Skeletal muscle tissue (tissue), 4 donors: Measurements from ENCODE around the gene MED29. TPM values are rescaled to one million over a fixed set of nuclear protein-coding genes. Genes with fewer than 3 reads are reported as not detected.
"Not testable (repeated sequence)": the region's sequence is repeated elsewhere in the genome, so short reads cannot be mapped to it uniquely, and the experiment has no call there.

Experiments
- H3K27ac ChIP-seq: one replicate; pipeline ENCODE4 v1.7.0; 2013; ENCODE audit warnings: mild to moderate bottlenecking, low read depth, low read length, inconsistent platforms
- H3K27me3 ChIP-seq, 3 donors: one replicate each; pipeline ENCODE4 v1.7.0; 2013; ENCODE audit warnings: low read length in 3 of 3; ENCODE audit not compliant: control insufficient read depth in 3 of 3, insufficient read depth in 3 of 3
- H3K36me3 ChIP-seq, 3 donors: one replicate each; pipeline ENCODE4 v1.7.0; 2013; ENCODE audit warnings: low read length in 3 of 3; ENCODE audit not compliant: control insufficient read depth in 3 of 3, insufficient read depth in 3 of 3
- H3K4me1 ChIP-seq, 3 donors: one replicate each; pipeline ENCODE4 v1.7.0; 2013; ENCODE audit warnings: low read length in 3 of 3, mild to moderate bottlenecking in 3 of 3; ENCODE audit not compliant: control insufficient read depth in 3 of 3, insufficient read depth in 3 of 3
- H3K4me3 ChIP-seq, 3 donors: one replicate each; pipeline ENCODE4 v1.7.0; 2013; ENCODE audit warnings: low read length in 3 of 3
- H3K9ac ChIP-seq, 3 donors: one replicate each; pipeline ENCODE4 v1.7.0; 2013; ENCODE audit warnings: low read length in 3 of 3, mild to moderate bottlenecking in 3 of 3, moderate library complexity in 2 of 3, low read depth in 1 of 3
- H3K9me3 ChIP-seq, 3 donors: one replicate each; pipeline ENCODE4 v1.7.0; 2013; ENCODE audit warnings: low read length in 3 of 3; ENCODE audit not compliant: control insufficient read depth in 3 of 3
- total RNA-seq: library from RNA; depleted of rRNA; stranded (reverse); fragments of >200 nt; gene quantifications from one replicate; pipeline ENCODE4 v1.2.3, GENCODE V29; 2014
- donor health status: Osteomylitis.

Gene MED29
- total RNA-seq, 1 donor from 2014 or later, result 9.4 TPM

- H3K36me3 ChIP-seq, result peaks cover 25 to 35% (median 34%) of the 10 kb centered on the region in 3 donors
- H3K27me3 ChIP-seq, result no peaks in the 10 kb centered on the region
- peaks cover 28 to 33% (median 28%) of the 10 kb centered on the region in 3 donors for H3K4me1 ChIP-seq
Observed at GRCh38 chr19:39369200-39369599, 22.0 kb upstream of the MED29 start.

GRCh38 chr19:39370735-39371134, 20.4 kb upstream of the MED29 start:
- Histone ChIP-seq H3K27ac (no peak overlapping the region), H3K9me3 (no peaks in the 10 kb centered on the region), H3K36me3 (peaks cover 32 to 42% (median 42%) of the 10 kb centered on the region in 3 donors), H3K9ac (no peak overlapping the region), H3K4me3 (no peak overlapping the region), H3K4me1 (peaks cover 19 to 22% (median 21%) of the 10 kb centered on the region in 3 donors), H3K27me3 (no peaks in the 10 kb centered on the region)

More at GRCh38 chr19:39369200-39369599, 22.0 kb upstream of the MED29 start:
- Histone ChIP-seq H3K4me3 (no peak overlapping the region), H3K27ac (no peak overlapping the region), H3K9ac (no peak overlapping the region), H3K9me3 (no peaks in the 10 kb centered on the region)

GRCh38 chr19:39372047-39372802, 19.0 kb upstream of the MED29 start:
- peak overlapping the region; percentile 88 for H3K27ac ChIP-seq
- H3K4me1 ChIP-seq, result peaks cover 18% of the 10 kb centered on the region in 3 donors
- peak overlapping the region in 1 of 3 donors; percentile 55 for H3K4me3 ChIP-seq
- peaks cover 47 to 54% (median 52%) of the 10 kb centered on the region in 3 donors for H3K36me3 ChIP-seq
- H3K9ac ChIP-seq, result peak overlapping the region; percentile 63 to 80 (median 75)
- no peaks in the 10 kb centered on the region for H3K27me3 ChIP-seq
- no peaks in the 10 kb centered on the region for H3K9me3 ChIP-seq

GRCh38 chr19:39372941-39373340, 18.2 kb upstream of the MED29 start:
- no peaks in the 10 kb centered on the region for H3K27me3 ChIP-seq
- H3K9ac ChIP-seq, result peak overlapping the region; percentile 63 to 80 (median 75)
- H3K27ac ChIP-seq, result peak overlapping the region; percentile 88
- peaks cover 54 to 61% (median 59%) of the 10 kb centered on the region in 3 donors for H3K36me3 ChIP-seq
- H3K4me3 ChIP-seq, result peak overlapping the region in 1 of 3 donors; percentile 55
- no peaks in the 10 kb centered on the region for H3K9me3 ChIP-seq
- H3K4me1 ChIP-seq, result peaks cover 18 to 22% (median 20%) of the 10 kb centered on the region in 3 donors

GRCh38 chr19:39375929-39376328, 15.2 kb upstream of the MED29 start:
- H3K36me3 ChIP-seq, result peaks cover 62 to 68% (median 64%) of the 10 kb centered on the region in 3 donors
- peaks cover 18 to 32% (median 22%) of the 10 kb centered on the region in 3 donors for H3K4me1 ChIP-seq
- no peak overlapping the region for H3K9ac ChIP-seq

GRCh38 chr19:39377373-39378362, 13.5 kb upstream of the MED29 start:
- H3K4me3 ChIP-seq, result no peak overlapping the region
- peaks cover 9 to 23% (median 12%) of the 10 kb centered on the region in 3 donors for H3K4me1 ChIP-seq
- H3K36me3 ChIP-seq, result peaks cover 72 to 77% (median 75%) of the 10 kb centered on the region in 3 donors
- H3K9ac ChIP-seq, result no peak overlapping the region
- no peaks in the 10 kb centered on the region for H3K27me3 ChIP-seq
- H3K9me3 ChIP-seq, result no peaks in the 10 kb centered on the region
- H3K27ac ChIP-seq, result no peak overlapping the region

More at GRCh38 chr19:39375929-39376328, 15.2 kb upstream of the MED29 start:
- no peaks in the 10 kb centered on the region for H3K9me3 ChIP-seq
- H3K4me3 ChIP-seq, result no peak overlapping the region
- H3K27ac ChIP-seq, result no peak overlapping the region
- H3K27me3 ChIP-seq, result no peaks in the 10 kb centered on the region

GRCh38 chr19:39379366-39379765, 11.8 kb upstream of the MED29 start:
- not testable (repeated sequence) for H3K4me3 ChIP-seq, H3K27me3 ChIP-seq, H3K27ac ChIP-seq, H3K9ac ChIP-seq, H3K9me3 ChIP-seq
- peaks cover 80 to 83% (median 82%) of the 10 kb centered on the region in 3 donors for H3K36me3 ChIP-seq
- H3K4me1 ChIP-seq, result peaks cover 0 to 14% (median 4%) of the 10 kb centered on the region in 3 donors

- H3K4me3 ChIP-seq, result no peak overlapping the region
Observed at GRCh38 chr19:39379865-39380396, 11.2 kb upstream of the MED29 start.

More at GRCh38 chr19:39379865-39380396, 11.2 kb upstream of the MED29 start:
- H3K27ac ChIP-seq, result no peak overlapping the region
- H3K9me3 ChIP-seq, result no peaks in the 10 kb centered on the region
- no peaks in the 10 kb centered on the region for H3K27me3 ChIP-seq
- peaks cover 82 to 85% (median 83%) of the 10 kb centered on the region in 3 donors for H3K36me3 ChIP-seq
- no peak overlapping the region for H3K9ac ChIP-seq
- H3K4me1 ChIP-seq, result peaks cover 0 to 14% (median 4%) of the 10 kb centered on the region in 3 donors
